GM23338 (cell line): ENCODE results near the gene TSTD2. TPM values are rescaled to one million over a fixed set of nuclear protein-coding genes. Genes with fewer than 3 reads are reported as not detected.

ENCODE experiments used
- ATAC-seq: fragments of 200-7000 bp; cut with Tn5 transposase; 3 replicates; pipeline ENCODE4 v1.9.1; 2020
- DNase-seq: peaks from one replicate; pipeline ENCODE4 v3.0.0-alpha.2; 2015; ENCODE audit warnings: low spot score
- H2AFZ ChIP-seq: fragments of 200-600 bp; sonication (generic); 2 replicates; pipeline ENCODE4 v1.8.0; 2016; ENCODE audit warnings: antibody characterized with exemption, mild to moderate bottlenecking, moderate library complexity
- H3F3A ChIP-seq: fragments of 200-600 bp; sonication (generic); replicated peaks from 2 replicates; pipeline ENCODE4 v1.8.0; 2017; ENCODE audit warnings: antibody characterized with exemption, mixed run types, low read depth
- H3K27ac ChIP-seq: fragments of 200-600 bp; sonication (generic); 2 replicates; pipeline ENCODE4 v1.6.1; 2016; ENCODE audit warnings: low read depth
- H3K27me3 ChIP-seq: fragments of 200-600 bp; sonication (generic); 2 replicates; pipeline ENCODE4 v1.8.0; 2016; ENCODE audit warnings: mild to moderate bottlenecking, mixed run types, moderate library complexity; ENCODE audit not compliant: insufficient read depth
- H3K36me3 ChIP-seq: fragments of 200-600 bp; sonication (generic); 2 replicates; pipeline ENCODE4 v1.8.0; 2016; ENCODE audit warnings: mild to moderate bottlenecking; ENCODE audit not compliant: insufficient read depth
- H3K4me1 ChIP-seq: fragments of 200-600 bp; sonication (generic); 2 replicates; pipeline ENCODE4 v1.8.0; 2016; ENCODE audit warnings: mild to moderate bottlenecking, moderate library complexity; ENCODE audit not compliant: insufficient read depth
- H3K4me2 ChIP-seq: fragments of 200-600 bp; sonication (generic); 2 replicates; pipeline ENCODE4 v1.7.1; 2017; ENCODE audit warnings: mixed run types
- H3K4me3 ChIP-seq: fragments of 200-600 bp; sonication (generic); 2 replicates; pipeline ENCODE4 v1.6.1; 2016; ENCODE audit warnings: mixed run types
- H3K79me2 ChIP-seq: fragments of 200-600 bp; sonication (generic); replicated peaks from 2 replicates; pipeline ENCODE4 v1.8.0; 2017; ENCODE audit warnings: mild to moderate bottlenecking; ENCODE audit not compliant: insufficient read depth
- H3K9me2 ChIP-seq: fragments of 200-600 bp; sonication (generic); 2 replicates; pipeline ENCODE4 v1.8.0; 2017; ENCODE audit not compliant: insufficient read depth
- H4K20me1 ChIP-seq: fragments of 200-600 bp; sonication (generic); replicated peaks from 2 replicates; pipeline ENCODE4 v1.8.0; 2017; ENCODE audit warnings: mild to moderate bottlenecking; ENCODE audit not compliant: insufficient read depth
- H3K27ac Mint-ChIP-seq: 2 replicates; pipeline ENCODE4 v1.8.0; 2020; ENCODE audit warnings: inconsistent platforms, mild to moderate bottlenecking, moderate library complexity, mixed read lengths
- H3K27me3 Mint-ChIP-seq: 3 replicates; pipeline ENCODE4 v1.8.0; 2022; ENCODE audit warnings: low read depth, mild to moderate bottlenecking, moderate library complexity, mixed read lengths, inconsistent platforms; ENCODE audit not compliant: insufficient read depth, poor library complexity
- H3K36me3 Mint-ChIP-seq: 3 replicates; pipeline ENCODE4 v1.8.0; 2021; ENCODE audit warnings: low read depth, mild to moderate bottlenecking, inconsistent platforms, moderate library complexity, mixed read lengths
- H3K4me1 Mint-ChIP-seq: 3 replicates; pipeline ENCODE4 v1.8.0; 2020; ENCODE audit warnings: mild to moderate bottlenecking, inconsistent platforms, mixed read lengths
- H3K4me3 Mint-ChIP-seq: 3 replicates; pipeline ENCODE4 v1.8.0; 2021; ENCODE audit warnings: moderate library complexity, mild to moderate bottlenecking, inconsistent platforms, mixed read lengths
- H3K9me3 Mint-ChIP-seq: 3 replicates; pipeline ENCODE4 v1.8.0; 2020; ENCODE audit warnings: moderate library complexity, mild to moderate bottlenecking, inconsistent platforms, mixed read lengths
- CTCF ChIP-seq, 2 experiments: fragments of 200-600 bp in 1 of 2; sonication (generic) in 1 of 2; conservative IDR thresholded peaks; 2 replicates each; pipeline versions ENCODE4 v1.5.1 to v1.6.1; 2016 to 2017; ENCODE audit warnings: antibody characterized with exemption in 2 of 2, low read depth in 2 of 2, mild to moderate bottlenecking in 2 of 2, moderate library complexity in 1 of 2
- EZH2phosphoT487 ChIP-seq: fragments of 200-600 bp; sonication (generic); IDR thresholded peaks from one replicate; pipeline ENCODE4 v1.8.1; 2018; ENCODE audit warnings: antibody characterized with exemption; ENCODE audit not compliant: unreplicated experiment
- NANOG ChIP-seq: IDR thresholded peaks from 2 replicates; pipeline ENCODE4 v1.6.1; 2016; ENCODE audit warnings: antibody characterized with exemption, borderline replicate concordance
- POLR2AphosphoS5 ChIP-seq: IDR thresholded peaks from 2 replicates; pipeline ENCODE4 v1.6.1; 2016; ENCODE audit warnings: antibody characterized with exemption, low read depth
- STAT1 ChIP-seq: IDR thresholded peaks from one replicate; pipeline ENCODE4 v1.6.1; 2016; ENCODE audit warnings: antibody characterized with exemption; ENCODE audit not compliant: unreplicated experiment
- ZNF331 ChIP-seq: fragments of 250-450 bp; sonication (Bioruptor Pico); IDR thresholded peaks from 2 replicates; pipeline ENCODE4 v1.5.0; 2020; ENCODE audit warnings: low read depth, mild to moderate bottlenecking, moderate library complexity
- ZNF462 ChIP-seq: fragments of 250-450 bp; sonication (Bioruptor Pico); IDR thresholded peaks from 2 replicates; pipeline ENCODE4 v1.5.0; 2020; ENCODE audit warnings: mild to moderate bottlenecking, moderate library complexity
- polyA plus RNA-seq: library from polyadenylated mRNA; unstranded; fragments of >200 nt; fragmentation: Nextera tagmentation; extraction: Ambion mirVana; gene quantifications from 2 replicates; pipeline ENCODE4 v1.2.1, GENCODE V29; 2016
- total RNA-seq: library from RNA; depleted of rRNA; stranded (reverse); fragments of >200 nt; shearing (Covaris generic); gene quantifications from 2 replicates; pipeline ENCODE4 v1.2.3, GENCODE V29; 2014

TSTD2 gene
- total and polyA plus RNA-seq, 2 experiments from 2014 or later = 8.5 to 21.8 TPM

GRCh38 chr9:97668485-97668884 is 35.3 kb upstream of the TSTD2 start (continued):
- TF ChIP-seq ZNF462 (CRISPR knock-in tag) = no peak
- TF ChIP-seq STAT1 = no peak
- TF ChIP-seq ZNF331 (CRISPR knock-in tag) = no peak
- TF ChIP-seq POLR2AphosphoS5 = no peak
- no peak for TF ChIP-seq NANOG

- no peak overlapping the region for H3K4me3 Mint-ChIP-seq
- DNase-seq (no peak), ATAC-seq (no peak)
- Histone ChIP-seq H3K4me2 (no peak overlapping the region), H3K27ac (no peak overlapping the region), H2AFZ (no peak overlapping the region), H3K79me2 (no peaks in the 10 kb centered on the region), H3K4me3 (no peak overlapping the region), H4K20me1 (no peaks in the 10 kb centered on the region; the same call in 1 of the 2 replicates), H3F3A (no peaks in the 10 kb centered on the region), H3K36me3 (peaks cover 62% of the 10 kb centered on the region), H3K4me1 (no peaks in the 10 kb centered on the region), H3K9me2 (no peaks in the 10 kb centered on the region), H3K27me3 (no peaks in the 10 kb centered on the region)
- no peaks in the 10 kb centered on the region for H3K4me1 Mint-ChIP-seq
- no peak overlapping the region for H3K27ac Mint-ChIP-seq
- no peaks in the 10 kb centered on the region for H3K9me3 Mint-ChIP-seq
- H3K36me3 Mint-ChIP-seq = peaks cover 83% of the 10 kb centered on the region
- no peak for TF ChIP-seq CTCF (conservative IDR thresholded peaks at IDR 0.05; ENCODE audit: low read depth in 2 of 2)
- TF ChIP-seq EZH2phosphoT487 = no peak
- no peak for TF ChIP-seq ZNF462 (CRISPR knock-in tag)
- TF ChIP-seq ZNF331 (CRISPR knock-in tag) = no peak
- H3K27me3 Mint-ChIP-seq = no peaks in the 10 kb centered on the region
Observed at GRCh38 chr9:97666907-97667686, 33.9 kb upstream of the TSTD2 start.
